GM18502 (cell line): ENCODE measurements around the gene MINDY4.

Experiments used
- ATAC-seq: cut with Tn5 transposase; IDR thresholded peaks from one replicate; pipeline ENCODE4 v1.9.1; 2021; ENCODE audit warnings: mild to moderate bottlenecking; ENCODE audit not compliant: unreplicated experiment, poor library complexity

Gene MINDY4

DNA sequence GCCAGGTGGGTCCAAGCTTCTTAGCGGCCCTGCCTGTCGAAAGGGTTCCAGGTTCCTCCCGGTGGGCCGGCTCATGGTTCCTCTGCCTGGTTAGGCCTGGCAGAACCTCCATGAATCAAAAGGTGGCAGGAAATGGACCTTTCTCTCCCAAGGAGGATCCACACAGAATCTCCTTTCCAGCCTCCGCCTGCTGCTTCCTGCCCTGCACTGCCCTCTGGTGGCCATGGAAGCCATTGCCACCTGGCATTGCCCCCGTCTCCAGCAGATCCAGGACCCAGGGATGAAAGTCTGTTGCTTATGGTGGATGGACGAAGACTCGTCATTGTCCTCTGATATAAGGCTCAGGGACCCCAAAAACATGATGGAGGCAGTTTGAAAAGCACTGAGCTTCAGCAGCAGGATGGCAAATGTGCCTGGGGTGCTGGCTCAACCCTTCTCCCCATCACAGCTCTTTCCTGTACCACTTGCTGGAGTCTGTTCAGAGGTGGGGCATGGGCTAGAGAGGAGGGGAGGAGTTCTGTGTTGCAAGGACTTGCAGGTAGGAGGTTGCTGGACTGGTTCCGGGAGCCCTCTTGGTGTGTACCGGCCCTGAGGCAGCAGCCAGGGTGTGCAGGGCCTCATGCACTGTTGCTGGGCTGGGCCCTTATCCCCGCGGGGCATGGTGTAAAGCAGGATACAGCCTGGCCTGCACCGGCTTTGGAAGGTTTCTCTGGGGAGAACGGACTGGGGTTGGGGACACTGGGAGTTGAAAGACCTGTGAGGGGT is 30.6 kb upstream of the MINDY4 start:
- ATAC-seq = peak; percentile 74

DNA sequence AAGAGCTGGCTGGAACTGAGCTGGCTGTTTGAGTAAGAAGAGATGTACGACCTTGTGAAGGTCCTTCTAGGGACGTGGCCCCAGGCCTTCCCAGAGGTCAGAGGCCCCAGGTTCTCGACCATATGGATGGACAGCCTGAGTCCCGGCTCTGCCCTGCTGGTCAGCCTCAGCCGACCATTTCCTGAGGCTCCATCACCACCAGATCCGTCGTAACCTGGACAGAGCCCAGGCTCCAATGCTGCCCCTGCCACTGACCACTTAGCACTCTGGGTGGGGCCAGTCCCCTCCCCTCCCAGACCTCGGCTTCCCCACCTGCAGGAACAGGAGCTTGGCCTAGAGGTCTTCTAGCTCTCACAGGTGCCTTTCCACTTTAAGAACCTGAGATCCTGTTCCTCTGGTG is 29.9 kb upstream of the MINDY4 start:
- ATAC-seq = no peak

DNA sequence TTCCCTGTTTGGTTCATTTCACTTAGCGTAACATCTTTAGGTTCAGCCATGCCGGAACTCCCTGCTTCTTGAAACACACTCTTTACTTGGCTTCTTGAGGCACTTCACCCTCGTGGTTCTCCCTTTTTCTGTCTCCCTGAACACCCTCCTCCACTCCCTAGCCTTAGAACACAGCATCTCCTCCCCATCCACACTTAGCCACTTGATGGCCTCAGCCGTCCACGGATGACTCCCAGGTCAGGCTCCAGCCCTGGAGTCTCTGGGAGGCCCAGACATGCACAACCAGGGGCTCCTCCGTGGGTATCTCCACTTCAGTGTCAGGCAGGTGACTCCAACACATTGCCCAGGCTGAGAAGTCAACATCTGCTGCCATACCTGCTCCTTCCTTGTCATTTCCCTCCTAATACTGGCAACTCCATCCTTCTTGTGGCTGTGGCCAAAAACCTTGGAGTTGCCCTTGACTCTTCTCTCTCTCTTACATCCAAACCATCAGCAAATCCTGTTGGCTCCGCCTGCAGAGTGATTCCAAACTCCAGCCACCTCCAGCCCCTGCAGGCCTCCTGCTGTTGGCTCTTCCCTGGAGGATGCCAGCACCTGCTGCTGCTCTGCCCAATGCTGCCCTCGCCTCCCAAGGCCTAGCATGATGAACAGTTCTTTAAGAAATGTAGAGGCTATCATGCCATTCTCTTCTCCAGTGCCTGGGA is 27.7 kb upstream of the MINDY4 start:
- no peak for ATAC-seq

DNA sequence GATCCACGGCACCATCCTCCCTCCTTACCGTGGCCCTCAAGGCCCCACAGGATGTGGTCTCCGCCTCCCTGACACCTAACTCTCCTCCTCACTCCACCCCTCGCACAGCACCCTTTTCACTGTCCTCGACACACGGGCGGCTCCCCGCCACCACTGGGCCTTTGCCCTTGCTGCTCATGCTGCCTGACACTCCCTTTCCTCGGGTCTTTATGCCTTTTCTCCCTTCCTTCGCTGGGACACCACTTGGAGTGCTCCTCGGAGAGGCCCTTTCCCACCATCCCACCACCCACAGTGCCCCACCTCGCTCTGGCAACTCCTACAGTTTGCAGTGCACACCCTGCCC is 27.2 kb upstream of the MINDY4 start:
- ATAC-seq = no peak

DNA sequence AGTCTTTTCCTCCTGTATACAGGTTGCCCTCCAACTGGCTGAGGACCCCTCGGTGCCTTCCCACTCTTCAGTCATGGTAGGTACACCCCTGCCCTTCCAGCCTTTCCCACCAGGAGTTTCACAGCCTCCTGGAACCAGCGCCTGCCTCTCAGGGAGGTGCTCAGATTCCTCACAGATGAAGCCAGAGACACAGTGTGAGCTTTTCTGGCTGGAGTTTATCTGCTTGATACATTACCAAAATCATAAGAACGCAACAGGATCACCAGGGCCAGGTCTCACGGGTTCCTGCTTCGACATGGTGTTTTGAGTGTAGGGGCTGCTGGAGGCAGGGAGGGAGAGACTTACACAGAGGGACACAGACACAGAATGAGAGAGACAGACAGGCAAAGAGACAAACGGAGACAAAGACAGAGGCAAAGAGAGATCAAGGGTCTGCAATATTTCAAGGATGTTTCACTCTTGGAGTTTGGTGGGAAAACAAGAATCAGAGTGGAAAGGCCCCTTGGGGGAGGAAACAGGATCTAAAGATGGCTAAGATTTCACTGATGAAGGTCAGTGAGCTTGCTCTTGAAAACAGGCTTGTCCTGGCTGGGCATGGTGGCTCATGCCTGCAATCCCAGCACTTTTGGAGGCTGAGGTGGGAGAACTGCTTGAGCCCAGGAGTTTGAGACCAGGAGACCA is 25.8 kb upstream of the MINDY4 start:
- no peak for ATAC-seq

DNA sequence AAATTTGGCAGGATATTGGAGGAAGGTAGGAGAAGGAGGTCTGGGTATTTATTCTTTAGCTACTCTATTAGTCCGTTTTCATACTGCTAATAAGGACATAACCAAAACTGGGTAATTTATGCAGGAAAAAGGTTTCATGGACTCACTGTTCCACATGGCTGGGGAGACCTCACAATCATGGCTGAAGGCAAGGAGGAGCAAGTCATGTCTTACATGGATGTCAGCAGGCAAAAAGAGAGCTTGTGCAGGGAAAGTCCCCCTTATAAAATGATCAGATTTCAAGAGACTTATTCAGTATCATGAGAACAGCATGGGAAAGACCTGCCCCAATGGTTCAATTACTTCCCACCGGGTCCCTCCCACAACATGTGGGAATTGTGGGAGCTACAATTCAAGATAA is 21.2 kb upstream of the MINDY4 start:
- ATAC-seq = no peak

DNA sequence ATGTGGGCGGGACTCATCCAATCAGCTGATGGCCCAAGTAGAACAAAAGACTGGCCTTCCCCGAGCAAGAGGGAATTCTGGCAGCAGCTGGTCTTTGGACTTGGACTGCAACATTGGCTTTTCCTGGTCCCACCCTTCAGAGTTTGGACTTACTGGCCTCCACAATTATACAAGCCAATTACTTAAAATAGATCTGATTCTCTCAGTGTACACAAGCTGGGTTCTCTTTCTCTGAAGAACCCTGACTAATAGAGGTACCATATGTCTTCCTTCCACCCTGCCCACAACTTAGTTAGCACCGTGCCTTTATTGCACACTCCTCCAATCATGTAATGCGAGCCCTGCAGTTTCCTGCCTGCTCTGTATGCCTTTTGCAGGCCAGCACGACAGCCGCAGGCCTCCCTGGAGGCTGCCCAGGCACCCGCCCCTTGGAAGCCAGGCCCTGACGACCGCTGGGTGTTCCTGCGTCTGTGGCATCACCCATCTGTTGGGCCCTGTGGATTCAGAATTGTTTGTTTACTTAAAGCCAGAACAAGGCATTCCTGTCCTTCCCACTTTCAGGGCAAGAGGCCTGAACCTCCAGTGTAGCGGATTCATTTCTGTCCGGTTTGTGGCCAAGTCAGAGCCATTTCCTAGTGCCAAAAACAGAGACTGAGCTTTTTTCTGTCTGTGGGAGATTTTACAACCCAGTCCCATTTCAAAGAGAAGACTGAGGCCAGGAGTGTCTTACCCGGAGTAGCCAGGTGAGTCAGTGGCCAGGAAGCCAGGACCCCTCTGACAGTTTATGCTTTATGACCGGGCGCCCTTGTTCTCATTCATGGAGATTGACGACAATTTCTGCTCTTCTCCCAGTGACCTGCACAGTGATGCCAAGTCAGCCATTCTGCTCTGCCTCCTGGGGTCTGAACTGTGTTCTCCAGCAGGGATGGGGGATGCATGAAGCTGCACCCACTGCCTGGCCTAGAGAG is 20.2 kb upstream of the MINDY4 start:
- ATAC-seq = no peak

GRCh38 chr7:30751696-30752273 is 19.4 kb upstream of the MINDY4 start, which contains the start of gene INMT:
Gene INMT, plus strand, starts transcription at chr7:30752135. Its CDS starts 16 bp downstream, at chr7:30752151.
- no peak for ATAC-seq

DNA sequence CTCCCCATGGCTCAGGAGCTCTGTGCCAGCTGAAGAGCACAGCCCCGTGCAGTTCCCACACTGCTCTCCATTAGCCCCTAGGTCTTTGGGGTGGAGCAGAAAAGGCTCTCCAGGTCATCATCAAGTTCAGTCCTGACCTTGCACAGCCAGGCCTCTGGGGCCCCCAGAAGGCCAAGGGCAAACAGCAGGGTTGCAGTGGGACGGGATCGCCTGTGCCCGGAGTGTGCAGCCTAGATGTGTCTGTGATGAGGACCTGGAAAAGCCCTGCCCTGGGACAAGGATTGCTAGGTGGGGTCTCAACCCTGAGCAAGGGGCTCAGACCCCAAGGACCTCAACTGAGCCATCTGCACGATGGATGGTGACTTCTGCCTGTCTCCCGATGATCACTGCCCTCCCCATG is 18.7 kb upstream of the MINDY4 start:
- ATAC-seq = no peak

- no peak for ATAC-seq
Measured at GRCh38 chr7:30752979-30753378, 18.2 kb upstream of the MINDY4 start.

GRCh38 chr7:30754315-30754877 is 16.8 kb upstream of the MINDY4 start:
- no peak for ATAC-seq

GRCh38 chr7:30755384-30756154 is 15.6 kb upstream of the MINDY4 start:
- no peak for ATAC-seq

GRCh38 chr7:30757342-30757692 is 13.9 kb upstream of the MINDY4 start:
- ATAC-seq = no peak

GRCh38 chr7:30760514-30761213 is 10.6 kb upstream of the MINDY4 start:
- ATAC-seq = no peak

GRCh38 chr7:30761214-30762156 is 9.7 kb upstream of the MINDY4 start:
- no peak for ATAC-seq

DNA sequence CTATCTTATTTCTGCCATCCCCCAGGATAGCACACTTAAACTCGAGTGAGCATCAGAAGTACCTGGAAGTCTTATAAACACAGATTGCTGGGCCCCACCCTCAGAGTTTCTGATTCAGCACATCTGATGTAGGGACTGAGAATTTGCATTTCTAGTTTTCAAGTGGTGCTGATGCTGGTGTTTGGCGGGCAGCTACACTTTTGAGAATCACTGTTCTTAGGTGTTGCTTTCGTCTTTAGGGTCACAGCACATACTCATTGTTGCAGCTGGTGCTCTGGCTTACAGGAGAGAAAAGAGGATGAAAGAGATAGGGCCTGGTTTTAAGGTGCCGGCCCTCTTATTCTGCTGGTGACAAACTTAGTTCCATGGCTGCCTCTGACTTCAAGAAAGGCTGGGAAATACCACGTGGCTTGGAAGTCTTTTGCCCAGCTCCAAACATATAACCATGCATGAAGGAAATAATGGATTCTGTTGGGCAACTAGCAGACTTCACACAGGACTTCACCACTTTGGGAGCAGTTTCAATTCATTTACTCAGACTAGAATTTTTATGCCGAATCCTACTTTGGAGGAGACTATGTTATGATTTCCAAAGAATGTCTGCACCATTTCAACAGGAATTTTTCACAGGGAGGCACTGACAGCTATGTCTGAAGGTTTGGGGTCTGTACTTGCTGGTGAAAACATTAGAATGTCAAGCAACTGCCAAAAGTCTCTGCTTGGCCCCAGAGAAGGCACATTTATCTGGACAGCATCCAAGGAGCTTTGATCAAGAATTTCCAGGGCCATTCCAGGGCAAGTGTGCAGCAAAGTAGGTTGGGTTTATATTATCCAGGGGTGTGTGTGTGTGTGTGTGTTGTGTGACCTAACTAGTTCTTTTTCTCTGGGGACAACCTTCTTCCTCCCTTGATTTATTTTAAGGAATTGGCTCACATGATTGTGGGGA is 6.9 kb upstream of the MINDY4 start:
- peak; percentile 77 for ATAC-seq
